ENCODE results near the gene TRAF7. TPM values are rescaled to one million over a fixed set of nuclear protein-coding genes. Genes with fewer than 3 reads are reported as not detected.

TRAF7 gene
- total and polyA plus RNA-seq, 2 of the 13 experiments (the other 11 are each of a cell fraction or from before 2014, with no cell fraction given), result 47.9 to 65.6 TPM

DNA sequence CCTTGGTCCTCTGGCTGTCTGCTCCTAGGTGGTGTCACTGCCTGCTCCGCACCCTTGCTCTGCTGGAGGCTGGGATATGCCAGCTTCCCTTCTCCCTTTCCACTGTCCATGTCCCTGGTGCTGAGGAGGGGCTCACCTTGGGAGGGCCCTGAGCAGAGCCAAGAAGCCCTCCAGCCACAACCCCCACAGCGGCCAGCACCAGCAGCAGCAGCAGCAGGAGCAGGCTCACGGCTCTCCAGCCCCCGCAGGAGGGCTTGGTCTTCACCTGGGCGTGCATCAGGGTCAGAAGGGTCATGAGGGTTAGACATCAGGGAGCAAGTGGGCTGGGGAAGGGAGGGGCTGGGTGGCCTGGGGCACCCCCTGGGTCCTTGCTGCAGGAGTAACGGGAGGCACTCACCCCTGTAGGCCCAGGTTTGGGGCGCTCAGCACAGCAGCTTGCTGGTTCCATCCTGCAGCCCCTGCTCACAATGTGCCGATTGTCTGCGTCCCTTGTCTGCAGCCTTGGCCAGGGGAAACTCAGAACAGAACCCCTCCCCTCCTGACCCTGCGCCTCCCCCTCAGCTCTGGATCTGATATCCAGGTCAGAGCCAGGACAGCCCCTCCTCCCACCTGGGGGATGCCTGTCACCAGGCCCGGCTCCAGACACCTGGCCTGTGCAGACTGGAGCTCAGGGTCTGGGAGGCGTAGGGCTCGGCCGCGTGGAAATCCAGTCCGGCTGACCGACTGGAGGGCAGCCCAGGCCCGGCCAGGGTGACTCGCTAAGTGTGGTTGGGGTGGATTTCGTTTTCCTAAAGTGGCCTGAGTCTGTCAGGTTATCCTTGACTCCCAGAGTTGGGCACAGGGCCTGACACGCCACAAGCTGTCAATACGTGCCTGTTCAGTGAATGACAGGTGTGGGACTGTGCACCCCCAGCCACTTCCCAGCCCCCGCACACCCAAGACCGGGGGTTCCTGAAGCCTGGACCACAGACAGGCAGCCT lies 55.1 kb downstream of the TRAF7 start, which contains the start of gene BRICD5 (continued):
- TF ChIP-seq RBFOX2 (IDR thresholded peaks at IDR 0.05; ENCODE audit: low read depth, low read length), result peak; percentile 45
- no peak for TF ChIP-seq ZIK1 (CRISPR knock-in tag; IDR thresholded peaks at IDR 0.05; ENCODE audit: borderline replicate concordance, low read depth)
- TF ChIP-seq, protein P1, sequence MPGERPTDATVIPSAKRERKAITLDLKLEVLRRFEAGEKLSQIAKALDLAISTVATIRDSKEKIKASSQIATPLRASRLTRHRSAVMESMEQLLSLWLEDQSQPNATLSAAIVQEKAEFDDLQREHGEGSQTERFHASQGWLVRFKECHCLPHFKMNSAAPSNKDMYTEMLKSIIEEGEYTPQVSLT (CRISPR knock-in tag; IDR thresholded peaks at IDR 0.05; ENCODE audit: borderline replicate concordance, low read depth), result no peak
- no peak for TF ChIP-seq NR1H2 (CRISPR knock-in tag; IDR thresholded peaks at IDR 0.05; ENCODE audit: borderline replicate concordance, low read depth)
- TF ChIP-seq ZNF33A (CRISPR knock-in tag; IDR thresholded peaks at IDR 0.05; ENCODE audit: borderline replicate concordance), result no peak
- TF ChIP-seq, protein P2, sequence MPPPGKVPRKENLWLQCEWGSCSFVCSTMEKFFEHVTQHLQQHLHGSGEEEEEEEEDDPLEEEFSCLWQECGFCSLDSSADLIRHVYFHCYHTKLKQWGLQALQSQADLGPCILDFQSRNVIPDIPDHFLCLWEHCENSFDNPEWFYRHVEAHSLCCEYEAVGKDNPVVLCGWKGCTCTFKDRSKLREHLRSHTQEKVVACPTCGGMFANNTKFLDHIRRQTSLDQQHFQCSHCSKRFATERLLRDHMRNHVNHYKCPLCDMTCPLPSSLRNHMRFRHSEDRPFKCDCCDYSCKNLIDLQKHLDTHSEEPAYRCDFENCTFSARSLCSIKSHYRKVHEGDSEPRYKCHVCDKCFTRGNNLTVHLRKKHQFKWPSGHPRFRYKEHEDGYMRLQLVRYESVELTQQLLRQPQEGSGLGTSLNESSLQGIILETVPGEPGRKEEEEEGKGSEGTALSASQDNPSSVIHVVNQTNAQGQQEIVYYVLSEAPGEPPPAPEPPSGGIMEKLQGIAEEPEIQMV (CRISPR knock-in tag; IDR thresholded peaks at IDR 0.05; ENCODE audit: low read depth), result no peak
- TF ChIP-seq, protein P3, sequence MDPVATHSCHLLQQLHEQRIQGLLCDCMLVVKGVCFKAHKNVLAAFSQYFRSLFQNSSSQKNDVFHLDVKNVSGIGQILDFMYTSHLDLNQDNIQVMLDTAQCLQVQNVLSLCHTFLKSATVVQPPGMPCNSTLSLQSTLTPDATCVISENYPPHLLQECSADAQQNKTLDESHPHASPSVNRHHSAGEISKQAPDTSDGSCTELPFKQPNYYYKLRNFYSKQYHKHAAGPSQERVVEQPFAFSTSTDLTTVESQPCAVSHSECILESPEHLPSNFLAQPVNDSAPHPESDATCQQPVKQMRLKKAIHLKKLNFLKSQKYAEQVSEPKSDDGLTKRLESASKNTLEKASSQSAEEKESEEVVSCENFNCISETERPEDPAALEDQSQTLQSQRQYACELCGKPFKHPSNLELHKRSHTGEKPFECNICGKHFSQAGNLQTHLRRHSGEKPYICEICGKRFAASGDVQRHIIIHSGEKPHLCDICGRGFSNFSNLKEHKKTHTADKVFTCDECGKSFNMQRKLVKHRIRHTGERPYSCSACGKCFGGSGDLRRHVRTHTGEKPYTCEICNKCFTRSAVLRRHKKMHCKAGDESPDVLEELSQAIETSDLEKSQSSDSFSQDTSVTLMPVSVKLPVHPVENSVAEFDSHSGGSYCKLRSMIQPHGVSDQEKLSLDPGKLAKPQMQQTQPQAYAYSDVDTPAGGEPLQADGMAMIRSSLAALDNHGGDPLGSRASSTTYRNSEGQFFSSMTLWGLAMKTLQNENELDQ (CRISPR knock-in tag; IDR thresholded peaks at IDR 0.05; ENCODE audit: borderline replicate concordance), result no peak
- TF ChIP-seq ZBTB38 (CRISPR knock-in tag; IDR thresholded peaks at IDR 0.05), result no peak
- no peak for TF ChIP-seq DNMT1 (CRISPR knock-in tag; IDR thresholded peaks at IDR 0.05)
- TF ChIP-seq TBP (CRISPR knock-in tag; IDR thresholded peaks at IDR 0.05), result no peak
- TF ChIP-seq ZNF7 (CRISPR knock-in tag; IDR thresholded peaks at IDR 0.05), result no peak
- no peak for TF ChIP-seq GLI4 (CRISPR knock-in tag; IDR thresholded peaks at IDR 0.05; ENCODE audit: borderline replicate concordance)
- TF ChIP-seq ZSCAN29 (CRISPR knock-in tag; conservative IDR thresholded peaks at IDR 0.05), result no peak
- no peak for TF ChIP-seq SNAI1 (CRISPR knock-in tag; IDR thresholded peaks at IDR 0.05; ENCODE audit: borderline replicate concordance)
- TF ChIP-seq, protein P4, sequence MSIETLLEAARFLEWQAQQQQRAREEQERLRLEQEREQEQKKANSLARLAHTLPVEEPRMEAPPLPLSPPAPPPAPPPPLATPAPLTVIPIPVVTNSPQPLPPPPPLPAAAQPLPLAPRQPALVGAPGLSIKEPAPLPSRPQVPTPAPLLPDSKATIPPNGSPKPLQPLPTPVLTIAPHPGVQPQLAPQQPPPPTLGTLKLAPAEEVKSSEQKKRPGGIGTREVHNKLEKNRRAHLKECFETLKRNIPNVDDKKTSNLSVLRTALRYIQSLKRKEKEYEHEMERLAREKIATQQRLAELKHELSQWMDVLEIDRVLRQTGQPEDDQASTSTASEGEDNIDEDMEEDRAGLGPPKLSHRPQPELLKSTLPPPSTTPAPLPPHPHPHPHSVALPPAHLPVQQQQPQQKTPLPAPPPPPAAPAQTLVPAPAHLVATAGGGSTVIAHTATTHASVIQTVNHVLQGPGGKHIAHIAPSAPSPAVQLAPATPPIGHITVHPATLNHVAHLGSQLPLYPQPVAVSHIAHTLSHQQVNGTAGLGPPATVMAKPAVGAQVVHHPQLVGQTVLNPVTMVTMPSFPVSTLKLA (IDR thresholded peaks at IDR 0.05), result no peak
- no peak for TF ChIP-seq KDM3A (CRISPR knock-in tag; IDR thresholded peaks at IDR 0.05; ENCODE audit: low read depth)
- TF ChIP-seq, protein P5, sequence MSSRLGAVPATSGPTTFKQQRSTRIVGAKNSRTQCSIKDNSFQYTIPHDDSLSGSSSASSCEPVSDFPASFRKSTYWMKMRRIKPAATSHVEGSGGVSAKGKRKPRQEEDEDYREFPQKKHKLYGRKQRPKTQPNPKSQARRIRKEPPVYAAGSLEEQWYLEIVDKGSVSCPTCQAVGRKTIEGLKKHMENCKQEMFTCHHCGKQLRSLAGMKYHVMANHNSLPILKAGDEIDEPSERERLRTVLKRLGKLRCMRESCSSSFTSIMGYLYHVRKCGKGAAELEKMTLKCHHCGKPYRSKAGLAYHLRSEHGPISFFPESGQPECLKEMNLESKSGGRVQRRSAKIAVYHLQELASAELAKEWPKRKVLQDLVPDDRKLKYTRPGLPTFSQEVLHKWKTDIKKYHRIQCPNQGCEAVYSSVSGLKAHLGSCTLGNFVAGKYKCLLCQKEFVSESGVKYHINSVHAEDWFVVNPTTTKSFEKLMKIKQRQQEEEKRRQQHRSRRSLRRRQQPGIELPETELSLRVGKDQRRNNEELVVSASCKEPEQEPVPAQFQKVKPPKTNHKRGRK (CRISPR knock-in tag; IDR thresholded peaks at IDR 0.05), result no peak
- no peak for TF ChIP-seq ZNF552 (CRISPR knock-in tag; IDR thresholded peaks at IDR 0.05; ENCODE audit: borderline replicate concordance)
- TF ChIP-seq RBAK (CRISPR knock-in tag; IDR thresholded peaks at IDR 0.05), result peak; percentile 99
- TF ChIP-seq ZBTB3 (CRISPR knock-in tag; IDR thresholded peaks at IDR 0.05; ENCODE audit: borderline replicate concordance, low read depth), result no peak
- TF ChIP-seq ELF1 (CRISPR knock-in tag; IDR thresholded peaks at IDR 0.05), result no peak
